Endothelial cell of umbilical vein (primary cell): ENCODE measurements around the gene RABL6. TPM values are rescaled to one million over a fixed set of nuclear protein-coding genes. Genes with fewer than 3 reads are reported as not detected.

Experiments
- BruUV-seq: library from RNA; stranded (reverse); fragments of 400-500 nt; replicated peaks from 2 replicates; lab custom pipeline; 2021; lab: Mats Ljungman, UMichigan
- CTCF ChIA-PET: fragments of 300-600, 350-600 bp; sonication (Branson Sonifier 250); formaldehyde crosslinking; loops from one replicate; lab custom pipeline; 2021; ENCODE audit warnings: antibody characterized with exemption, inconsistent platforms; lab: Charles Lee
- POLR2A ChIA-PET: fragments of 300-600, 350-600 bp; sonication (Branson Sonifier 250); formaldehyde crosslinking; loops from one replicate; lab custom pipeline; 2021; ENCODE audit warnings: antibody characterized with exemption, inconsistent platforms; lab: Charles Lee
- DNase-seq: peaks from one replicate; pipeline ENCODE4 v3.0.0-alpha.2; 2011; ENCODE audit warnings: low read depth, low spot score
- FAIRE-seq: peaks from 2 replicates; lab custom pipeline; 2011; peaks lifted over from hg19 to GRCh38; lab: Jason Lieb, UNC
- H2AFZ ChIP-seq: 2 replicates; pipeline ENCODE4 v1.6.0; 2012; ENCODE audit warnings: low read depth, low read length, control low read depth, inconsistent platforms
- H3K27ac ChIP-seq: 2 replicates; pipeline ENCODE4 v1.5.1; 2011; ENCODE audit warnings: low read depth, mild to moderate bottlenecking, control low read depth, low read length, moderate library complexity; ENCODE audit not compliant: insufficient read depth
- H3K27me3 ChIP-seq, 2 experiments: 2 replicates each; pipeline versions ENCODE4 v1.6.0 to v1.6.1; 2011; ENCODE audit warnings: low read length in 2 of 2, mixed read lengths in 1 of 2; ENCODE audit not compliant: control insufficient read depth in 2 of 2, insufficient read depth in 2 of 2
- H3K36me3 ChIP-seq, 2 experiments: 2 replicates in 1 of 2; 3 replicates in 1 of 2; pipeline ENCODE4 v1.5.1; 2011; ENCODE audit warnings: low read length in 2 of 2, mild to moderate bottlenecking in 1 of 2, moderate library complexity in 1 of 2; ENCODE audit not compliant: control insufficient read depth in 2 of 2, insufficient read depth in 2 of 2; ENCODE audit errors: extremely low read depth in 1 of 2
- H3K4me1 ChIP-seq: 3 replicates; pipeline ENCODE4 v1.5.1; 2011; ENCODE audit warnings: mild to moderate bottlenecking, low read length; ENCODE audit not compliant: control insufficient read depth, insufficient read depth; ENCODE audit errors: extremely low read depth
- H3K4me2 ChIP-seq: 2 replicates; pipeline ENCODE4 v1.6.1; 2011; ENCODE audit warnings: low read length, control low read depth, mixed read lengths; ENCODE audit not compliant: insufficient read depth
- H3K4me3 ChIP-seq, 3 experiments: fragments of 200-600 bp in 1 of 3; sonication (generic), shearing (Covaris generic) in 1 of 3; replicated peaks in 1 of 3; 2 replicates each; pipeline ENCODE4 v1.5.1; 2011 to 2016; ENCODE audit warnings: control low read depth in 3 of 3, low read length in 3 of 3, mild to moderate bottlenecking in 2 of 3, inconsistent platforms in 1 of 3, low read depth in 1 of 3, moderate library complexity in 1 of 3; ENCODE audit not compliant: insufficient read depth in 1 of 3
- H3K79me2 ChIP-seq: 2 replicates; pipeline ENCODE4 v1.6.0; 2012; ENCODE audit warnings: low read length, inconsistent platforms; ENCODE audit not compliant: control insufficient read depth, insufficient read depth
- H3K9ac ChIP-seq: replicated peaks from 2 replicates; pipeline ENCODE3; 2011; ENCODE audit warnings: low read length, control low read depth; ENCODE audit not compliant: insufficient read depth; ENCODE audit errors: extremely low read depth
- H3K9me1 ChIP-seq: replicated peaks from 3 replicates; pipeline ENCODE4 v1.6.0; 2011; ENCODE audit warnings: mild to moderate bottlenecking, low read length; ENCODE audit not compliant: control insufficient read depth, insufficient read depth; ENCODE audit errors: extremely low read depth
- H3K9me3 ChIP-seq: replicated peaks from 2 replicates; pipeline ENCODE4 v1.5.1; 2012; ENCODE audit warnings: low read length, inconsistent platforms; ENCODE audit not compliant: control insufficient read depth, insufficient read depth
- H4K20me1 ChIP-seq: replicated peaks from 2 replicates; pipeline ENCODE3; 2011; ENCODE audit warnings: mild to moderate bottlenecking, low read length; ENCODE audit not compliant: control insufficient read depth, insufficient read depth; ENCODE audit errors: extremely low read depth
- EZH2 ChIP-seq: IDR thresholded peaks from 2 replicates; pipeline ENCODE4 v1.6.1; 2012; ENCODE audit warnings: borderline replicate concordance, low read depth, mild to moderate bottlenecking, moderate library complexity, low read length, inconsistent platforms; ENCODE audit not compliant: severe bottlenecking
- FOS ChIP-seq: IDR thresholded peaks from 2 replicates; pipeline ENCODE4 v1.6.1; 2011; ENCODE audit warnings: mild to moderate bottlenecking, low read length, moderate library complexity, borderline replicate concordance; ENCODE audit not compliant: insufficient read depth
- GATA2 ChIP-seq: IDR thresholded peaks from 2 replicates; pipeline ENCODE4 v1.7.0; 2011; ENCODE audit warnings: low read depth, mild to moderate bottlenecking, moderate library complexity, mixed read lengths, low read length; ENCODE audit not compliant: insufficient read length, insufficient read depth
- JUN ChIP-seq: IDR thresholded peaks from 2 replicates; pipeline ENCODE4 v1.6.1; 2011; ENCODE audit warnings: borderline replicate concordance, low read depth; ENCODE audit not compliant: insufficient read length, insufficient read depth
- MYC ChIP-seq: IDR thresholded peaks from one replicate; pipeline ENCODE4 v1.6.1; 2011; ENCODE audit warnings: mild to moderate bottlenecking, low read depth, low read length
- POLR2A ChIP-seq: IDR thresholded peaks from 2 replicates; pipeline ENCODE4 v1.6.1; 2012; ENCODE audit warnings: low read depth, mild to moderate bottlenecking, control low read depth, low read length
- POLR2AphosphoS5 ChIP-seq: IDR thresholded peaks from 2 replicates; pipeline ENCODE4 v1.6.1; 2012; ENCODE audit warnings: low read depth, mild to moderate bottlenecking, control low read depth, low read length, moderate library complexity; ENCODE audit not compliant: insufficient read depth
- dilution Hi-C: fragments of 300-500 bp; cut with MboI; formaldehyde crosslinking; loops from one replicate; pipeline ENCODE4 v1.15.0; 2019; ENCODE audit warnings: low sequenced_read_pairs; ENCODE audit not compliant: extremely low pct_ligation_motif_present
- intact Hi-C: fragments of 100-400 bp; cut with micrococcal nuclease; formaldehyde crosslinking; loops from one replicate; pipeline ENCODE4 v1.10.0; 2022
- polyA plus RNA-seq, 4 experiments: library from polyadenylated mRNA; depleted of rRNA in 3 of 4; stranded (reverse) in 3 of 4; unstranded in 1 of 4; fragments of >200 nt; gene quantifications; 2 replicates each; pipeline versions ENCODE4 v1.2.1 to v1.2.3, GENCODE V29; 2011 to 2012; ENCODE audit warnings: missing spikeins in 1 of 4
- total RNA-seq: library from RNA; stranded (reverse); gene quantifications from 2 replicates; pipeline ENCODE4 v1.2.3, GENCODE V29; 2021
- TF ChIP-seq, protein P1 (sequence below), 2 donors: IDR thresholded peaks; 1 replicate in 1 of 2; 2 replicates in 1 of 2; pipeline ENCODE4 v1.5.1; 2011; ENCODE audit warnings: low read length in 2 of 2, mild to moderate bottlenecking in 2 of 2, moderate library complexity in 2 of 2, control low read depth in 1 of 2, inconsistent platforms in 1 of 2, low read depth in 1 of 2; ENCODE audit not compliant: insufficient read depth in 1 of 2; ENCODE audit errors: extremely low read depth in 1 of 2
- TF ChIP-seq, protein P2 (sequence below): IDR thresholded peaks from 2 replicates; pipeline ENCODE4 v1.6.1; 2011; ENCODE audit not compliant: insufficient read depth, insufficient read length

The RABL6 gene
- total and polyA plus RNA-seq, 2 donors (not counting 3 experiments of a cell fraction or from before 2014, with no cell fraction given), result 60.8 to 112 TPM

DNA sequence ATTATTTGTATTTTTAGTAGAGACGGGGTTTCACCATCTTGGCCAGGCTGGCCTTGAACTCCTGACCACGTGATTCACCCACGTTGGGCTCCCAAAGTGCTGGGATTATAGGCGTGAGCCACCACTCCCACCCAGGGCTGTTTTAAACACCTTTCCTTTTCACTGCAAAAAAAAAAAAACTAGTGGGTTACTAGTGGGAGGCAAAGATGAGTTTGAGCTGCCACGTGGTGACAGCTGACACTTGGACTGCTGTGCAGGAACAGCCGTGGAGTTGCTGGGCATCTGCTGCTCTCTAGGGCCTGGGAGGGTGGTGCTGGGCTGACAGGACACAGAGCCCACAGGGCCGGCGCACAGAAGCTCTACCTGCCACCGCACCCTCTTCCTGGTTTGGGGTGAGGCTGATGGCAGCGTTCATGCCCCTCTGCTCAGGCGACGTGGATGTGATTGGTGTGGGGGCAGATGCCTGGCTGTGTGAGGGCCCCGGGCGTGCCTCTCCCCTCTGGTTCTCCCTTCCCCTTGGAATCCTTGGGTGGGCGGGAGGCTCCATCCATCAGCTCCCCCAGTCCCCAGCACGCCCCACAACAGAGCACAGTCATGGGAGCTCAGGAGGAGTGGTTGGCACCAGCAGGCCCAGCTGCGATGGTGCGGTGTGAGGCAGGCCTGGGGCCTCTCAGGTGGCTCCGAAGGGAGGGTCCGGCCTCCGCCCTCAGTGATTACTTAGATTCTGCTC lies 16.9 kb downstream of the RABL6 start:
- no peak overlapping the region for H3K4me3 ChIP-seq
- POLR2A ChIA-PET, result no interaction called here
- H3K27me3 ChIP-seq, result no peaks in the 10 kb centered on the region
- peaks cover 6% of the 10 kb centered on the region for H3K4me1 ChIP-seq
- dilution Hi-C loops (loop anchor here (25.0 kb wide), 1 partner anchor 113 kb away; the partner anchor contains the start of genes C8G and FBXW5), intact Hi-C loops (no loop called here)
- H3K9me1 ChIP-seq, result no peaks in the 10 kb centered on the region
- CTCF ChIA-PET, result no interaction called here
- peaks cover 6 to 38% of the 10 kb centered on the region in 2 experiments for H3K36me3 ChIP-seq
- TF ChIP-seq MYC, result no peak
- no peak for TF ChIP-seq JUN
- TF ChIP-seq GATA2, result no peak
- TF ChIP-seq POLR2AphosphoS5, result no peak
- TF ChIP-seq EZH2, result no peak
- TF ChIP-seq FOS, result no peak
- TF ChIP-seq, protein P1, sequence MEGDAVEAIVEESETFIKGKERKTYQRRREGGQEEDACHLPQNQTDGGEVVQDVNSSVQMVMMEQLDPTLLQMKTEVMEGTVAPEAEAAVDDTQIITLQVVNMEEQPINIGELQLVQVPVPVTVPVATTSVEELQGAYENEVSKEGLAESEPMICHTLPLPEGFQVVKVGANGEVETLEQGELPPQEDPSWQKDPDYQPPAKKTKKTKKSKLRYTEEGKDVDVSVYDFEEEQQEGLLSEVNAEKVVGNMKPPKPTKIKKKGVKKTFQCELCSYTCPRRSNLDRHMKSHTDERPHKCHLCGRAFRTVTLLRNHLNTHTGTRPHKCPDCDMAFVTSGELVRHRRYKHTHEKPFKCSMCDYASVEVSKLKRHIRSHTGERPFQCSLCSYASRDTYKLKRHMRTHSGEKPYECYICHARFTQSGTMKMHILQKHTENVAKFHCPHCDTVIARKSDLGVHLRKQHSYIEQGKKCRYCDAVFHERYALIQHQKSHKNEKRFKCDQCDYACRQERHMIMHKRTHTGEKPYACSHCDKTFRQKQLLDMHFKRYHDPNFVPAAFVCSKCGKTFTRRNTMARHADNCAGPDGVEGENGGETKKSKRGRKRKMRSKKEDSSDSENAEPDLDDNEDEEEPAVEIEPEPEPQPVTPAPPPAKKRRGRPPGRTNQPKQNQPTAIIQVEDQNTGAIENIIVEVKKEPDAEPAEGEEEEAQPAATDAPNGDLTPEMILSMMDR (IDR thresholded peaks at IDR 0.05; ENCODE audit: extremely low read depth in 1 of 2, insufficient read depth in 1 of 2, low read depth in 1 of 2, low read length in 2 of 2), result no peak
- TF ChIP-seq, protein P2, sequence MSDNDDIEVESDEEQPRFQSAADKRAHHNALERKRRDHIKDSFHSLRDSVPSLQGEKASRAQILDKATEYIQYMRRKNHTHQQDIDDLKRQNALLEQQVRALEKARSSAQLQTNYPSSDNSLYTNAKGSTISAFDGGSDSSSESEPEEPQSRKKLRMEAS, result no peak
- TF ChIP-seq POLR2A, result no peak
- H3K9ac ChIP-seq, result no peak overlapping the region
- no peaks in the 10 kb centered on the region for H3K9me3 ChIP-seq
- H4K20me1 ChIP-seq, result no peaks in the 10 kb centered on the region
- H3K27ac ChIP-seq, result no peak overlapping the region
- no peak overlapping the region for H2AFZ ChIP-seq
- H3K4me2 ChIP-seq, result no peak overlapping the region
- DNase-seq, result no peak
- no TSS peak for BruUV-seq
- FAIRE-seq, result no peak
- H3K79me2 ChIP-seq, result peaks cover 13% of the 10 kb centered on the region
